Measurements from ENCODE around the gene MED20.

DNA sequence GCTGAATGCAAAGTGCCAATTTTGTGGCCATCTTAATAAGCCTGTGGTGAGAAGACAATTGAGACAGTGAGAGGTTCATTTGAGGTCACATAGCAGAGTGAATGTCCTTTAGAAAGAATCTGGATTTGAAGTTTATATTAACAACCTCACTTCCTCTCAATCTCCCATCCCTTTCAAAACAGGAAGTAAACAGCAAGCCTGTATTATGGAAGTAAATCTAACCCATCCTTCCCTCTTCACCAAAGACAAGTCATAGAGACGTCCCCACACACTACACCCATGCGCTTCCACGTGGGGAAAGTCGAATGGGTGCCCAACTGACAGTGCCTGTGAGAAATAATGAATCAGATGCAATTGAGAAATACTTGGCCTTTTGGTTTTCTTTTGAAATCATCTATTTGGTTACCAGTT lies 49.5 kb upstream of the MED20 start:
- no peak for TF ChIP-seq ZNF138 (CRISPR knock-in tag; conservative IDR thresholded peaks at IDR 0.05)
- TF ChIP-seq FOXK1 (CRISPR knock-in tag; IDR thresholded peaks at IDR 0.05), result no peak
- no peak for TF ChIP-seq CTCF (IDR thresholded peaks at IDR 0.05)
- no peak for TF ChIP-seq JUN (CRISPR knock-in tag; IDR thresholded peaks at IDR 0.05)
- no peak for TF ChIP-seq ZNF121 (CRISPR knock-in tag; IDR thresholded peaks at IDR 0.05)
- TF ChIP-seq MLX (CRISPR knock-in tag; IDR thresholded peaks at IDR 0.05), result no peak
- TF ChIP-seq, protein P1, sequence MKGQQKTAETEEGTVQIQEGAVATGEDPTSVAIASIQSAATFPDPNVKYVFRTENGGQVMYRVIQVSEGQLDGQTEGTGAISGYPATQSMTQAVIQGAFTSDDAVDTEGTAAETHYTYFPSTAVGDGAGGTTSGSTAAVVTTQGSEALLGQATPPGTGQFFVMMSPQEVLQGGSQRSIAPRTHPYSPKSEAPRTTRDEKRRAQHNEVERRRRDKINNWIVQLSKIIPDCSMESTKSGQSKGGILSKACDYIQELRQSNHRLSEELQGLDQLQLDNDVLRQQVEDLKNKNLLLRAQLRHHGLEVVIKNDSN (CRISPR knock-in tag; IDR thresholded peaks at IDR 0.05), result no peak
- no peak for TF ChIP-seq IRF1 (CRISPR knock-in tag; IDR thresholded peaks at IDR 0.05)
- TF ChIP-seq, protein P2, sequence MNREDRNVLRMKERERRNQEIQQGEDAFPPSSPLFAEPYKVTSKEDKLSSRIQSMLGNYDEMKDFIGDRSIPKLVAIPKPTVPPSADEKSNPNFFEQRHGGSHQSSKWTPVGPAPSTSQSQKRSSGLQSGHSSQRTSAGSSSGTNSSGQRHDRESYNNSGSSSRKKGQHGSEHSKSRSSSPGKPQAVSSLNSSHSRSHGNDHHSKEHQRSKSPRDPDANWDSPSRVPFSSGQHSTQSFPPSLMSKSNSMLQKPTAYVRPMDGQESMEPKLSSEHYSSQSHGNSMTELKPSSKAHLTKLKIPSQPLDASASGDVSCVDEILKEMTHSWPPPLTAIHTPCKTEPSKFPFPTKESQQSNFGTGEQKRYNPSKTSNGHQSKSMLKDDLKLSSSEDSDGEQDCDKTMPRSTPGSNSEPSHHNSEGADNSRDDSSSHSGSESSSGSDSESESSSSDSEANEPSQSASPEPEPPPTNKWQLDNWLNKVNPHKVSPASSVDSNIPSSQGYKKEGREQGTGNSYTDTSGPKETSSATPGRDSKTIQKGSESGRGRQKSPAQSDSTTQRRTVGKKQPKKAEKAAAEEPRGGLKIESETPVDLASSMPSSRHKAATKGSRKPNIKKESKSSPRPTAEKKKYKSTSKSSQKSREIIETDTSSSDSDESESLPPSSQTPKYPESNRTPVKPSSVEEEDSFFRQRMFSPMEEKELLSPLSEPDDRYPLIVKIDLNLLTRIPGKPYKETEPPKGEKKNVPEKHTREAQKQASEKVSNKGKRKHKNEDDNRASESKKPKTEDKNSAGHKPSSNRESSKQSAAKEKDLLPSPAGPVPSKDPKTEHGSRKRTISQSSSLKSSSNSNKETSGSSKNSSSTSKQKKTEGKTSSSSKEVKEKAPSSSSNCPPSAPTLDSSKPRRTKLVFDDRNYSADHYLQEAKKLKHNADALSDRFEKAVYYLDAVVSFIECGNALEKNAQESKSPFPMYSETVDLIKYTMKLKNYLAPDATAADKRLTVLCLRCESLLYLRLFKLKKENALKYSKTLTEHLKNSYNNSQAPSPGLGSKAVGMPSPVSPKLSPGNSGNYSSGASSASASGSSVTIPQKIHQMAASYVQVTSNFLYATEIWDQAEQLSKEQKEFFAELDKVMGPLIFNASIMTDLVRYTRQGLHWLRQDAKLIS (CRISPR knock-in tag; IDR thresholded peaks at IDR 0.05; ENCODE audit: borderline replicate concordance), result no peak
